Measurements from ENCODE around the gene MAZ.
A peak's percentile ranks its signal among the peaks of the same experiment; 100 is the strongest.
"Not testable (repeated sequence)": the region's sequence is repeated elsewhere in the genome, so short reads cannot be mapped to it uniquely, and the experiment has no call there.

The MAZ gene

DNA sequence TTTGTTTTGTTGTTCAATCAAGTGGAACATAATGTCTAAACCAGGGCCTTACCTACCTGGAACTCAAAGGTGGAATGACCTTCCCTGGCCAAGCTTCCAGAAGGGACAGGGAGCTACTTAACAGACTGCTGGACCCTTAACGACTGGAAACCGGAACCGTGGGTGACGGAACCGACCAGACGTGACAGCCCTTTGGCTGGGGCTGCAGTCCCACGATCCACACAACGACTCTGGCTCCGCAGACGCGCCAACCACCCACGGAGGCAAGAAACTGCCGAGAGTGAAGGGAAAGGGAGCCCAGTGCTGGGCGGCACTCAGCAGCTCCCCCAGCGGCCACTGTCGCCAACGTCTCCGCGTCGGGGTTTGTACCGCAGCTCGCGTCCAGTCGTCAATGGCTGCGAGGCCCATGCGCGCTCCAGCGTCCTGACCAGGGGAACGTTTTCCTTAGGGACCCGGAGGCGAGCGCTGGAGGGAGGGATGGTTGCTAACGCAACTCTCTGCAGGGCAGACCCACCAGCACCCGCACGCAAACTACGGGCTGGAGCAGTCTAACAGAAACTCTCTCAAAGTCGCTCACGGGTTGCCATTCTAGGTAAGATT lies 21.3 kb upstream of the MAZ start:
- peak; percentile 27 for DNase-seq

DNA sequence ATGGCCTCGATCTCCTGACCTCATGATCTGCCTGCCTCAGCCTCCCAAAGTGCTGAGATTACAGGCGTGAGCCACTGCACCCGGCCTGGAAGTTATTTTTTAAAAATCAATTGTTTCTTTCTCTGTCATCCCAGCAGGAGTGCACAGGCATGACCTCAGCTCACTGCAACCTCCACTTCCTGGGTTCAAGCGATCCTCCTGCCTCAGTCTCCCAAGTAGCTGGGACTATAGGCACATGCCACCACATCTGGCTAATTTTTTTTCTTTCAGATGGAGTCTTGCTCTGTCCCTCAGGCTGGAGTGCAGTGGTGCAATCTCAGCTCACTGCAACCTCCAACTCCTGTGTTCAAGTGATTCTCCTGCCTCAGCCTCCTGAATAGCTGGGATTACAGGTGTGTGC lies 19.2 kb upstream of the MAZ start:
- DNase-seq: not testable (repeated sequence)

DNA sequence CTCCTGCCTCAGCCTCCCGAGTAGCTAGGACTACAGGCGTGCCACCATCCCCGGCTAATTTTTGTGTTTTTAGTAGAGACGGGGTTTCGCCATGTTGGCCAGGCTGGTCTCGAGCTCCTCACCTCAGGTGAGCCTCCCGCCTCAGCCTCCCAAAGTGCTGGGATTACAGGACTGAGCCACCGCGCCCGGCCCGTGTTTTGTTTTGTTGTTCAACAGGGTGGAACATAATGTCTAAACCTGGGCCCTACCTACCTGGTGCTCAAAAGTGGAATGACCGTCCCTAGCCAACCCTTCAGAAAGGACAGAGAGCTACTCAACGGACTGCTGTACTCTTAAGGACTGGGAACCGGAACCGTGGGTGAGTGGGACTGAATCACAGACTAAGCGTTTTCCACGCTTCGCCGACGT lies 16.6 kb upstream of the MAZ start:
- peak; percentile 42 for DNase-seq

DNA sequence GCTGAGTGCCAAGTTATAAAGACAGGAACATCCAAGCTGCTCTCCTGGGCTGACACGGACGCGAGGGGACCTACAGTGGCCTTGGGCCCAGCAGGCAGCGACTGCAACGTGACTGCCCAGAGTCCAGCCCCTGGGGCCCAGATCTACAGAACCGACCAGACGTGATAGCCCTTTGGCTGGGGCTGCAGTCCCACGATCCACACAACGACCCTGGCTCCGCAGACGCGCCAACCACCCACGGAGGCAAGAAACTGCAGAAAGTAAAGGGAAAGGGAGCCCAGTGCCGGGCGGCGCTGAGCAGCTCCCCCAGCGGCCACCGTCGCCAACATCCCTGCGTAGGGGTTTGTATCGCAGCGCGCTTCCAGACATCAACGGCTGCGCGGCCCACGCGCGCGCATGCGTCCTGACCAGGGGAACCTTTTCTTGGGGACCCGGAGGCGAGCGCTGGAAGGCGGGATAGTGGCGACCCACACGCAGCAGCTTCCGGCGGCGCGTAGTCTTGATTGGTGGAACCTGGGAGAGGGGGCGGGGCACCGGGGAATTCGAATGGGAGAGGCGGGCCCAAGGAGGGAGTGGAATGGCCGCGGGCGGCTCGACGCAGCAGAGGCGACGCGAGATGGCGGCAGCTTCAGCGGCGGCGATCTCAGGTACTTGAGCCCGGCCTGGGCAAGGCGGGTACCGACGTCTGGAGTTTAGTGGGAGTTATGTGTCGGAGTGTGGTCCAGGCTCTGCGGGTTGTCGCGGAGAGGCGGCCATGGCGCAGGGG lies 16.0 kb upstream of the MAZ start, which contains the start of gene KIF22:
Gene KIF22 (plus strand): TSS at position 569 of the 766 bp plus-strand sequence. CDS start 9 bp downstream, at position 578.
- DNase-seq: peak; percentile 95

DNA sequence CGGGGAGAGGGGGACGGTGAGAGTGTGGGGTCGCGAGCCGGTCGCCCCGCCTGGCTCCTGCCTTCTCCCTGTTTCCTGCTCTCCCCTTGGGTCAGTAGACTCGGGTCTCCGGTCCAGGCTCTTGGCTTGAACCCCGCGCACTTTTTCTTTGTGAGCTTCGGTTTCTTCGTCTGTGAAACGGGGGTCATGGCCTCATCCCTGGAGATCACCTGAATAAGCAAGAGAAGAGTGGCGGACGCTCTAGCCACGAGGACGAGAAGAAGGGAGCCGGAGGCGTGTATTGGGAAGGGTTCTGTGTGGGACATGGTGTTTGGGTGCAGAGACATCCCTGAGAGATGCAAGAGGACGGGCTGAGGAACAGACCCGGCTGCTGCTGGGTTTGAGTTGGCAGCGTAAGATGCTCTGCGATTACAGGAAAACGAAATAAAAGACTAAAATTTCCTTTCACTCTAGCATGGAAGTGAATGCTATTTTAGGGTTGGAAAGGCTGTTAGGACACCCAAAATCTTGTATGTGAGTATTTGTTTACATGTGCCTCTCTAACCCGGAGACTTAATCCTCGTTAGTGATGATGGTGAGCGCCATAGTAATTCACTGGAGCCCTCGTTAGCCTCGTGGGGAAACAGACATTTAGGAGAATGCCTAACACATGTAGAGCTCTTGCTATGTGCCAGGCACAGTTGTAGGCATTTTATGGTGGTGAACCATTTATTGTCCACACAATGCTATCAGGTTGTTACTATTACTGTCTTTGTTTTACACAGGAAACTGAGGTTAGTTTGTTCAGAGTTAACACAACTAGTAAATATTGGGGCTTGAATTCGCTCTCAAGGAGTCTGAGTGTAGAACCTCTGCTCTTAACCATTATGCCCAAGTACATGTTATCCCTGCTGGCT lies 15.1 kb upstream of the MAZ start:
- peak; percentile 9 for DNase-seq

DNA sequence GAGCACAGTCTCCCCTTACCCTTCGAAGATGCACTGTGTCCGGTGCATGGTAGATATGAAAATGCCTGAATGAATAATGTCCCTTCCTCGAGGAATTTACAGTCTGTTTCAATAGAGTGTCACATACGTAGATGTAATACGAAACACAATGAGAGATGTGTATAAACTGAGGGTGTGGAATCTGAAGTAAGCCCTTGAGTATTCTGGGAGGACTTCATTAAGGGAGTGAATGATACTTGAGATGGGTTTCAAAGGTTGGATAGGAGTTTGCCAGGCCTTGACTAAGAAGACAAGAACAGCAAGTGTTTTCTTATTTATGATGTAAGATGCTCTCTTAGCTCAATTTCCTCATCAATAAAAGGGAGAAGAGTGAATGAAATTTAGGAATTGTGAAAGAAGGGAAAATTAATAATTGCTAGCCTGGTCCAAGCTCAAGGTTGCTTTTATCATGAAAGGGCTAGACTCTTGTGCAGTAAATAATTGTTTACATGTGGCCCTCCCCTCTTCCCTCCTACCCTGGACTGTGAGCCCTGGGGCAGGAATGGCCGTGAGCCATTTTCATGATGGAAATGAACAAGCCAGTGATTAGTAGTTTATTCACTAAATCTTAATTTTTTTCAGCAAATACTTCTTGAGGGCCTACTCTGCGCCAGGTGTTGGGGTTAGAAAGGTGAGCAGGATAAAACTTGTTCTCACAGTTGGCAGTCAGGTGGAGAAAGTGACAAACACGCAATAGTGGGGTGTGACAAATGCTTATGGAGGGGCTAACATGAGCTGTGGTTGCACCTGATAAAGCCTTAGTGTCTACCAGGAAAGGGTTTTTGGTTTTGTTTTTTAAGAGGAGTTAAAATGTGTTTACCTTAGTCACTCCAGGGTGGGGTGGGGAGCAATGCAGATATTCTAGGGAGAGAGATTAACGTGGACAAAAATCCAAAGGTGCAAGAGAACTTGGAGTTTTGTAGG lies 14.2 kb upstream of the MAZ start:
- no peak for DNase-seq

DNA sequence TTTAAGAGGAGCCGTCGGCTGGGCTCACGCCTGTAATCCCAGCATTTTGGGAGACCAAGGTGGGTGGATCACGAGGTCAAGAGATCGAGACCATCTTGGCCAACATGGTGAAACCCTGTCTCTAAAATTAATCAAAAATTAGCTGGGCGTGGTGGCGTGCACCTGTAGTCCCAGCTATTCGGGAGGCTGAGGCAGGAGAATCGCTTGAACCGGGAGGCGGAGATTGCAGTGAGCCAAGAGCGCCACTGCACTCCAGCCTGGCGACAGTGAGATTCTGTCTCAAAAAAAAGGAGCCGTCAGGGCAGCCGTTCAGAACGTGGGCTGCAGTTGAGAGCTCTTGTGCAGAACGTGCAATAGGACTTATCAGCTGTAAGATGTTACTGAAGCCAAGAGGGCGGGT lies 13.2 kb upstream of the MAZ start:
- DNase-seq: not testable (repeated sequence)

DNA sequence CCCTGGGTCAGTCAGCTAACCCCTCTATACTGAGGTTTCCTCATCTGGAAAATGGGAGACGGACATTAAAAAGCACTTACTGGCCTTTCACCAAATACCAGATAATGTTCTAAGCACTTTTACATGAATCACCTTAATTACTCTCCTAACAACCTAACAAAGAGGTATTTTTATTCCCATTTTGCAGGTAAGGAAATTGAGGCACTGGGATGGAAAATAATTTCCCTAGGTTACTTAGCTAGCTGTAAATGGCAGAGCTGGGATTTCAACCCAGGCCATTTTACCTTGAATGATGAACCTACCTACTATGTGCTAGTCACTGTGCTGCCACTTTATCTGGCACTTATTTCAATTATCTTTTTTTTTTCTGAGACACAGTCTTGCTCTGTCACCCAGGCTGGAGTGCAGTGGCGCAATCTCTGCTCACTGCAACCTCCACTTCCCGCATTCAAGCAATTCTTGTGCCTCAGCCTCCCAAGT lies 12.1 kb upstream of the MAZ start:
- DNase-seq: no peak

DNA sequence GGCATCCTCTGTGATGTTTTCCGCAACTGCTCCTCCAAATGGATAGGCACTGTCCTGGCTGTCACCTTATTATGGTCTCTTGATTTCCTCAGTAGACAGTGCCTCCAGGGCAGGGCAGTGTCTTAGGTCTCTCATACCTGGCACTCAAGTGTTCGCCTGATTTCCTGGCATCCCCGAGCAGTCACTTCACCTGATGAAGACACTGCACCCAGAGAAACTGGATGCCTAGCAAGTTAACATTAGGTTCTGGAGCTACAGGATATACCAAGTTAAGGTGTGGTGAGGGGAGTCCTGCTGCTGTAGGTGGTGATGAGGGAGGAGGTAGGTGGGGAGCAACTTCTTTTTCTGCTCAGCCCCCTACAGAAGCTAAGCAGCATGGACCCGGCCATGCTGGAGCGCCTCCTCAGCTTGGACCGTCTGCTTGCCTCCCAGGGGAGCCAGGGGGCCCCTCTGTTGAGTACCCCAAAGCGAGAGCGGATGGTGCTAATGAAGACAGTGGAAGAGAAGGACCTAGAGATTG lies 3.9 kb upstream of the MAZ start:
- DNase-seq: no peak

DNA sequence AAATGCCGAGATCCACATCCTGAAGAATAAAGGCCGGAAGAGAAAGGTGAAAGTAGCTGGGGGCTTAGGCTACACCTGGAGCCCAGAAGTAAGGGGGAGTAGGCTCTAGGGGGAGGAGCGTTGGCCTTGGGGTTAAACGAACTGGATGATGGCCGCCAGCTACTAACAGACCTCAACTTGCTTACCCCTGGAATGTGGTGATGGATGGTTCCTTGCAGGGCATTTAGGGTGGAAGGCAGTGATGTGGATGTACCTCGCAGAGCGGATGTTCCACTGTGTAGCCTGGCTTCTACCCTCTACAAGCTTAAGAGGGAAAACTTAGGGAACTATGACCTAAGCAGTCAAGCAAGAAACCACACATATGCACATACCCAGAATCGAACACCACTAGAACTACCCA lies 2.3 kb upstream of the MAZ start:
- no peak for DNase-seq

DNA sequence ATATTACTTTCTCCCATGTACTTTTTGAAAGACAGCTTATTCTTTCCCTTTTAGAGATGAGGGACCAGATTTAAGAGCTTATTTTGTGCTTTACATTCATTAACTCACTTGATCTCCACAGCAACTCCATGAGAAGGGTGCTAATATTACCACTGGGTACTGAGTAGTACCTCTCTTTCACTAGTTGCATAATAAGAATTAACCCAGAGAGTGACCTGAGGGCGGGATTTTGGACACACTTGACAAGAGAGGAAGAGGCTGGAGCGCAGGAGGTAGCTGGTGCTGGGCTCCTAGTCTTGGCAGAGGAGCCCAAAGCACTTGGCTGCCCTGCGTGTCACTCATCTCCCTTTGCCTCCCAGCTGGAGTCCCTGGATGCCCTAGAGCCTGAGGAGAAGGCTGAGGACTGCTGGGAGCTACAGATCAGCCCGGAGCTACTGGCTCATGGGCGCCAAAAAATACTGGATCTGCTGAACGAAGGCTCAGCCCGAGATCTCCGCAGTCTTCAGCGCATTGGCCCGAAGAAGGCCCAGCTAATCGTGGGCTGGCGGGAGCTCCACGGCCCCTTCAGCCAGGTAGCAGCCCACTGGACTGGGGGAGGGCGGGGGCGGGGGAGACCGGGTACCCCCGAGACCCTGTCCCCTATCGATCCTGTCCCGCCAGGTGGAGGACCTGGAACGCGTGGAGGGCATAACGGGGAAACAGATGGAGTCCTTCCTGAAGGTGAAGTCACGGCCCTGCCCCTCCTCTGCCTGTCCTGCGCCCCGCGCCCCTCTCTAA lies 1.7 kb upstream of the MAZ start:
- no peak for DNase-seq

DNA sequence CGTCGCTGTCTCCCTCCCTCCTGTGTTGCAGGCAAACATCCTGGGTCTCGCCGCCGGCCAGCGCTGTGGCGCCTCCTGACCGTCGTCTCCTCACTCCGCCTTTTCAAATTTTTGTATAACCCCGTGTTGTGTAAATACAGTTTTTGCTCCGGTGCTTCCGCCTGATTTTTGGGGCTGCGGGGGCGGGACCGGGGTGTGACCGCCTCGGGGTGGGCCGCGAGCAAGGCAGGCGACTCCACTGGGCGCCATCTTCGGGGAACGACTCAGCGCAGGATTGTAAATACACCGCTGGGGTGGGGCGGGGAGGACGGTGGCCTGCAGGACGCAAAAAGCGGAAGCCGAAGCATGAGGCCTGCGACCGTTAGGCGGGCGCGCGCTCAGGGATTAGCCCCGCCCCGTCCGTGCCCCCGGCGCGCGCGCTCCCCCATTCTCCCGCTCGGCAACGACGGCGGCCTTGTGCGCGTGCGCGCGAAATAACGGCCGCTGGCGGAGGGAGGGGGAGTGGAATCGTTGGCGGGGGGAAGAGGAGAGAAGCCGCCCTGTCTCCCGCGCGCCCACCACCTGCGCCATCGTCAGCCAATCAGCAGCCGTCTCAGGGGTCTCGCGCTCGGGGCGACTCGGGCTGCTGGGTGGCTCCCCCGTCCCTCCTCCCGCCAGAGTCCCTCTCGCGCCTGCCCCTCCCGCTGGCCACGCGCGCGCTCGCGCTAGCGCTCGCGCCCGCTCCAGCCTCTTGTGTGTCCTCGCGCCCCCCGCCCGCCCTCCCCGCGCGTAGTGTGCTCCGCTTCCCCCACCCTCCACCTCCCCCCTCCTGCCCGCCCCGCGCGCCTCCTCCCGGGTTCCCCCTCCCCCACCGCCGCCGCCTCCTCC lies 864 bp upstream of the MAZ start:
- DNase-seq: peak; percentile 96

DNA sequence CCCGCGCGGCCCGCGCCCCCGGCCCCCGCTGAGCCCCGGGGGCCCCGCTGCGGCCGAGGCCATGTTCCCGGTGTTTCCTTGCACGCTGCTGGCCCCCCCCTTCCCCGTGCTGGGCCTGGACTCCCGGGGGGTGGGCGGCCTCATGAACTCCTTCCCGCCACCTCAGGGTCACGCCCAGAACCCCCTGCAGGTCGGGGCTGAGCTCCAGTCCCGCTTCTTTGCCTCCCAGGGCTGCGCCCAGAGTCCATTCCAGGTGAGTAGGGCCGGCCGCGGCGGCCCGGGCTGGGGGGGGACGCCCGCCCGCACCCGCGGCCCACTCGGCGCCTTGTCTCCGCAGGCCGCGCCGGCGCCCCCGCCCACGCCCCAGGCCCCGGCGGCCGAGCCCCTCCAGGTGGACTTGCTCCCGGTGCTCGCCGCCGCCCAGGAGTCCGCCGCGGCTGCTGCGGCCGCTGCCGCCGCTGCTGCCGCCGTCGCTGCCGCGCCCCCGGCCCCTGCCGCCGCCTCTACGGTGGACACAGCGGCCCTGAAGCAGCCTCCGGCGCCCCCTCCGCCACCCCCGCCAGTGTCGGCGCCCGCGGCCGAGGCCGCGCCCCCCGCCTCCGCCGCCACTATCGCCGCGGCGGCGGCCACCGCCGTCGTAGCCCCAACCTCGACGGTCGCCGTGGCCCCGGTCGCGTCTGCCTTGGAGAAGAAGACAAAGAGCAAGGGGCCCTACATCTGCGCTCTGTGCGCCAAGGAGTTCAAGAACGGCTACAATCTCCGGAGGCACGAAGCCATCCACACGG lies 504 bp downstream of the MAZ start:
- peak; percentile 50 for DNase-seq

DNA sequence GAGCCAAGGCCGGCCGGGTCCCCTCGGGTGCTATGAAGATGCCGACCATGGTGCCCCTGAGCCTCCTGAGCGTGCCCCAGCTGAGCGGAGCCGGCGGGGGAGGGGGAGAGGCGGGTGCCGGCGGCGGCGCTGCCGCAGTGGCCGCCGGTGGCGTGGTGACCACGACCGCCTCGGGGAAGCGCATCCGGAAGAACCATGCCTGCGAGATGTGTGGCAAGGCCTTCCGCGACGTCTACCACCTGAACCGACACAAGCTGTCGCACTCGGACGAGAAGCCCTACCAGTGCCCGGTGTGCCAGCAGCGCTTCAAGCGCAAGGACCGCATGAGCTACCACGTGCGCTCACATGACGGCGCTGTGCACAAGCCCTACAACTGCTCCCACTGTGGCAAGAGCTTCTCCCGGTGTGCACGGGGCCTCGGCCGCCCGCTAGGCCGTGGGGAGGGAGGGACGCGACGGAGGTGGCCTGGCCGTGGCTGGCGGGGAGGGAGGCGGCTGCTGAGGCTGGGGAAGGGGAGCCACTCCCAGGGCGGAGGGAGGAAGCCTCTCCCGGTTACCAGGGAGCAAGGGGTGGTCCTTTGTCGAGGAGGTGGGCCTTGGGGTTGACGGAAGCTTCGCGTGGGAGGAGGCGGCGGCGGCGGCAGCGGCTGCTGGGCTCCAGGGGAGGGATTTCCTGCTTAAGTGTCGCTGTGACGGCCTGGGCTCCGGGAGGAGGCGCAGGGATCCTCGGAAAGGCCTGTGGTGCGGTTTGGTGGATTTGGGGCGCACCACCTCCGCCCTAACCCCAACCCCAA lies 1.3 kb downstream of the MAZ start:
- DNase-seq: peak; percentile 80

DNA sequence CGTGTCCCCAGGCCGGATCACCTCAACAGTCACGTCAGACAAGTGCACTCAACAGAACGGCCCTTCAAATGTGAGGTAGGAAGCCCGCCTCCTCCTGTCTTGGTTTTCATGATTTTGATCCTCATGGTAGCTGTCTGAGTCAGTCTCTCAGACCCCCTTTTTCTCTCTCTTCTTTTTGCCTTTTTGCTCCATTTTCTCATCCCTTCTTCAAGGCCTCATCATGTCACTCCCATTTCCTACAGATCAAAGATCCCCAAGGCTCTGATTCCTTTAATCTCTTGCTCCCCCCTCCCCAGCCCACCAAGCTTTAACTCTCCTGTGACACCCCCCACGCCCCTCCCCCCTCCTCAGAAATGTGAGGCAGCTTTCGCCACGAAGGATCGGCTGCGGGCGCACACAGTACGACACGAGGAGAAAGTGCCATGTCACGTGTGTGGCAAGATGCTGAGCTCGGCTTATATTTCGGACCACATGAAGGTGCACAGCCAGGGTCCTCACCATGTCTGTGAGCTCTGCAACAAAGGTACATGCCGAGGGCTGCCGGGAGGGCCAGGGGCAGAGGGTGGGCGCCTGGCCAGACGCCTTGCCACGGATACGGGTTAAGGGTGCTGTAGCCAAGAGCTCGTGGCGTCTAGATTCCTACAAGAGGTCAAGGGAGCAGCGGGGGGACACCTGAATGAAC lies 2.0 kb downstream of the MAZ start:
- DNase-seq: no peak

DNA sequence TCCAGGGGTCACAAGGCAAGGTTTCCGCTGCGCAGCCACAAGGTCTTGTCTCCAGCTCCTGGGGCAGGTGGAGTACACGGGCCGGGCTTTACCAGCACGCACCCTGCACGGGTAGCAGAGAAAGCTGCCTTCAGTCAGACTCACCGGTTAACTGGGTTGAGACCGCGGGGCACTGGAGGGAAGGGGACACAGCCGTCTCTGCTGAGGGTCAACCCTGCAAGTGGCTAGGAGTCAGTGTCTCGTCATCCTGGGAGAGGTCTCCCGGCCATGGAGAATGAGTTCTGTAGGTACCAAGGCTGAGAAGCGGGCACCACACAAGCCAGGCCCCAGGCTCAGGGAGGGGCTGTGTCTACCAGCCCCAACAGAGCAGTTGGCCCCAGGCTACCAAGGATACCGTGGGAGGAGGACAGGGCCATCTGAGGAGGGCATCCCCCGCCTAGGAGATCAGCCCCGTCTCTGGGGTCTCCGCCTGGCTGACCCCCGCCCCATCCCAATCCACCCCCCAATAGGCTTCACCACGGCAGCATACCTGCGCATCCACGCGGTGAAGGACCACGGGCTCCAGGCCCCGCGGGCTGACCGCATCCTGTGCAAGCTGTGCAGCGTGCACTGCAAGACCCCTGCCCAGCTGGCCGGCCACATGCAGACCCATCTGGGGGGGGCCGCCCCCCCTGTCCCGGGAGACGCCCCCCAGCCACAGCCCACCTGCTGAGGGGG lies 2.9 kb downstream of the MAZ start:
- DNase-seq: no peak

All from kidney glomerular epithelial cell (primary cell).